ENCODE measurements around the gene WDR36.
A peak's percentile ranks its signal among the peaks of the same experiment; 100 is the strongest.

The WDR36 gene

DNA sequence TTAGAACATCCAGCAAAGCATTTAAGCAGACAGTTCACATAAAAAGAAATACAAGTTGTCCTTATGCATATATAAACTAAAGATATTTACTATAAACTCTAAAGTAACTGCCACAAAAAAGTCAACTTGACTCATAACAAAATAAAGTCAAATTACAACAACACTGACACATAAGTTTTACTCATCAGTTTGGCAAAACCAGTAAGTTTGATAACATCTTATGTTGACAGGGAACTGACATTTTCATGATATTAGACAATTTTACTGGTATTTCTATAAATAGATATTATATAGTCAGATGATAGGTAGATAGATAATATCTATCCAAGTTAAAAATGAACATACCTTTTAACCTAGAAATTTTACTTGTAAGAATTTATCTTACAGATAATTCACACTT is 30.5 kb upstream of the WDR36 start:
- Histone ChIP-seq H3K79me1 (replicated peaks; ENCODE audit: low read length, poor library complexity, severe bottlenecking) (no peaks in the 10 kb centered on the region), H2AFZ (ENCODE audit: low read depth, low read length) (no peak overlapping the region), H3K4me2 (ENCODE audit: low read length, poor library complexity, severe bottlenecking) (no peak overlapping the region)

DNA sequence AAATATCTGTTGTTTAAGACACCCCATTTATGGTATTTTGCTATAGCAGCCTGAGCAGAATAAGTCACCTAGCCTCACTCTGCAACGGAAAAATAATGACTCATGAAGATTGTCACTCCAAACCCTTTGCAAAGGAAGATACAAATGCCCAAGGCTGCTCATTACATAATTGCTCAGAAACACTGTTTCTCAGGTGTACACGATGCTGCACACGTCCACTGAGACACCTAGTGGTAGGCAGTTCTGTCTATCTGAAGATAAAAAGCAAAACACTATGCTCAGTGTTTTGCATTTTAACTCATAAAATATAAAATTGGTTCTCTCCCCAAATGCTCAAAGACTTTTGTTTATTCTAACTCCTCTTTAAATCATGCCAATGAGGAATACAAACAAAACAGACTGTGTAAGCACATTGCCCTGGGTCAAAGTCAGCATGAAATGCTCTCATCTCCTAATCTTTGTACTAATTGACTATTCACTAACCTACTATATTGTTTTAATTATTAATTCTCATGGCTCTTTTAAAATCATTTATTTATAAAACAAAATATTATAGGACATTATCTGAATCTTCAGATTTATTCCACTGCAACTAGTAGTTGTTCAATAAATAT is 28.3 kb upstream of the WDR36 start:
- H3K14ac ChIP-seq (ENCODE audit: low read length in 2 of 2) = no peak overlapping the region
- H2BK5ac ChIP-seq (ENCODE audit: low read depth, low read length, poor library complexity, severe bottlenecking) = no peak overlapping the region
- H3K27ac ChIP-seq (ENCODE audit: low read length, poor library complexity, severe bottlenecking) = no peak overlapping the region
- H2BK120ac ChIP-seq (ENCODE audit: low read depth, low read length) = no peak overlapping the region
- no peak overlapping the region for H3K4ac ChIP-seq (ENCODE audit: low read depth in 1 of 2, low read length in 2 of 2)
- no peak overlapping the region for H3K4me2 ChIP-seq (ENCODE audit: low read length, poor library complexity, severe bottlenecking)
- peaks cover 0 to 15% of the 10 kb centered on the region in 2 experiments for H3K27me3 ChIP-seq (ENCODE audit: control insufficient read depth in 1 of 2, insufficient read depth in 1 of 2, low read length in 2 of 2)
- no peaks in the 10 kb centered on the region for H3K4me1 ChIP-seq (ENCODE audit: control insufficient read depth, insufficient read depth, low read depth, low read length)
- H3K79me1 ChIP-seq (replicated peaks; ENCODE audit: low read length, poor library complexity, severe bottlenecking) = no peaks in the 10 kb centered on the region
- no peak overlapping the region for H4K91ac ChIP-seq (ENCODE audit: low read length)
- H3K23ac ChIP-seq (ENCODE audit: low read length in 2 of 2) = no peak overlapping the region
- H3K9me3 ChIP-seq (ENCODE audit: control insufficient read depth, low read length) = no peaks in the 10 kb centered on the region
- WGBS = 64% methylated on average over 3 of the region's 3 CpGs
- no peak overlapping the region for H3K18ac ChIP-seq (ENCODE audit: low read depth in 1 of 2, low read length in 2 of 2)
- no peak overlapping the region for H3K9ac ChIP-seq (ENCODE audit: low read length)
- no peak overlapping the region for H2AK5ac ChIP-seq (ENCODE audit: low read length, severe bottlenecking)
- no peak overlapping the region for H2AFZ ChIP-seq (ENCODE audit: low read depth, low read length)
- no peak overlapping the region for H4K8ac ChIP-seq (ENCODE audit: low read length)
- H2BK15ac ChIP-seq (ENCODE audit: low read depth, poor library complexity, severe bottlenecking) = no peak overlapping the region
- H3K4me3 ChIP-seq (ENCODE audit: insufficient read depth in 1 of 2, low read depth in 1 of 2, low read length in 2 of 2) = no peak overlapping the region
- no peak for DNase-seq
- no peaks in the 10 kb centered on the region for H3K36me3 ChIP-seq (ENCODE audit: control insufficient read depth in 1 of 2, insufficient read depth in 2 of 2, low read depth in 1 of 2, low read length in 2 of 2)
- no peak overlapping the region for H2BK12ac ChIP-seq (ENCODE audit: low read length in 2 of 2)

More for the DNA sequence above, 30.5 kb upstream of the WDR36 start:
- Histone ChIP-seq H3K9ac (ENCODE audit: low read length) (no peak overlapping the region), H3K27ac (ENCODE audit: low read length, poor library complexity, severe bottlenecking) (no peak overlapping the region), H3K18ac (ENCODE audit: low read depth in 1 of 2, low read length in 2 of 2) (no peak overlapping the region), H3K9me3 (ENCODE audit: control insufficient read depth, low read length) (no peaks in the 10 kb centered on the region), H3K36me3 (ENCODE audit: control insufficient read depth in 1 of 2, insufficient read depth in 2 of 2, low read depth in 1 of 2, low read length in 2 of 2) (no peaks in the 10 kb centered on the region), H4K8ac (ENCODE audit: low read length) (no peak overlapping the region), H3K27me3 (ENCODE audit: control insufficient read depth in 1 of 2, insufficient read depth in 1 of 2, low read length in 2 of 2) (peaks cover 0 to 3% of the 10 kb centered on the region in 2 experiments), H3K14ac (ENCODE audit: low read length in 2 of 2) (no peak overlapping the region), H3K4ac (ENCODE audit: low read depth in 1 of 2, low read length in 2 of 2) (no peak overlapping the region), H2BK12ac (ENCODE audit: low read length in 2 of 2) (no peak overlapping the region), H2BK120ac (ENCODE audit: low read depth, low read length) (no peak overlapping the region), H3K4me3 (ENCODE audit: insufficient read depth in 1 of 2, low read depth in 1 of 2, low read length in 2 of 2) (no peak overlapping the region), H3K23ac (ENCODE audit: low read length in 2 of 2) (no peak overlapping the region), H3K4me1 (ENCODE audit: control insufficient read depth, insufficient read depth, low read depth, low read length) (no peaks in the 10 kb centered on the region), H2BK5ac (ENCODE audit: low read depth, low read length, poor library complexity, severe bottlenecking) (no peak overlapping the region), H2AK5ac (ENCODE audit: low read length, severe bottlenecking) (no peak overlapping the region), H4K91ac (ENCODE audit: low read length) (no peak overlapping the region), H2BK15ac (ENCODE audit: low read depth, poor library complexity, severe bottlenecking) (no peak overlapping the region)
- DNase-seq = no peak

DNA sequence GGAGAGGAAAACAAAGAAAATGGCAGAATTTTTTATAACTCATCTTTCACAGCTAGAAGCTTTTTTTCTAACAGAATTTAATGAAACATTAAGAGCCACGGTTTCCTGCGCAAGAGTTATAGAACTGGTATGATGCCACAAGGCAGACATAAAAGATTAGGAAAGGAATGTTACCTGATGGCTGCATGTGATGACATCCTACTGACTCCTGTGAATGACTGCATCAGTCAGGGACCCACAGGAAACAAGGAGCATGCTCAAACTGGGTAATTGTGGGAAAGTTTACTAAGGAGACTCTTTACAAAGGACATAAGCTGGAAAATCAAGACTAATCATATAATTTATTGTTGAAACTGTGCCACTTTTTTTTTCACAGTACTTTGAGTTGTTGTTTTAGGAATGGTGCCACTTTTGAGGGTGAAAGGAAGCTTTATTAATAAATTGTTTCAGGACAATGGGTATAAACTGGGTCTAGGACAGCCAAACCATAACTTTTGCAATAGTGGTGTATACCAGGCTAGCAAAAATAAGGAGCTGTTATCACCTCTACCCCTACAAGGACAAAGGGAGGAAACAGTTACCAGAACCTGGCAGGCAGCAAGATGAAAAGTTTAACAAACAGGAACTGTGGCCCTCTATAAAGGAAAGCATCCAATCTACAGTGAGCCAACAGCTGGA is 25.7 kb upstream of the WDR36 start:
- Histone ChIP-seq H3K14ac (ENCODE audit: low read length in 2 of 2) (no peak overlapping the region), H2BK12ac (ENCODE audit: low read length in 2 of 2) (no peak overlapping the region), H2BK120ac (ENCODE audit: low read depth, low read length) (no peak overlapping the region), H2BK5ac (ENCODE audit: low read depth, low read length, poor library complexity, severe bottlenecking) (no peak overlapping the region), H3K9me3 (ENCODE audit: control insufficient read depth, low read length) (no peaks in the 10 kb centered on the region), H3K18ac (ENCODE audit: low read depth in 1 of 2, low read length in 2 of 2) (no peak overlapping the region), H3K27ac (ENCODE audit: low read length, poor library complexity, severe bottlenecking) (no peak overlapping the region), H3K4me1 (ENCODE audit: control insufficient read depth, insufficient read depth, low read depth, low read length) (peaks cover 7% of the 10 kb centered on the region), H3K79me1 (replicated peaks; ENCODE audit: low read length, poor library complexity, severe bottlenecking) (no peaks in the 10 kb centered on the region), H3K36me3 (ENCODE audit: control insufficient read depth in 1 of 2, insufficient read depth in 2 of 2, low read depth in 1 of 2, low read length in 2 of 2) (no peaks in the 10 kb centered on the region), H2BK15ac (ENCODE audit: low read depth, poor library complexity, severe bottlenecking) (no peak overlapping the region), H2AK5ac (ENCODE audit: low read length, severe bottlenecking) (no peak overlapping the region), H3K4ac (ENCODE audit: low read depth in 1 of 2, low read length in 2 of 2) (no peak overlapping the region), H3K4me3 (ENCODE audit: insufficient read depth in 1 of 2, low read depth in 1 of 2, low read length in 2 of 2) (no peak overlapping the region), H3K4me2 (ENCODE audit: low read length, poor library complexity, severe bottlenecking) (no peak overlapping the region), H3K9ac (ENCODE audit: low read length) (no peak overlapping the region), H4K8ac (ENCODE audit: low read length) (no peak overlapping the region), H3K27me3 (ENCODE audit: control insufficient read depth in 1 of 2, insufficient read depth in 1 of 2, low read length in 2 of 2) (peaks cover 0 to 40% of the 10 kb centered on the region in 2 experiments), H3K23ac (ENCODE audit: low read length in 2 of 2) (no peak overlapping the region), H2AFZ (ENCODE audit: low read depth, low read length) (no peak overlapping the region), H4K91ac (ENCODE audit: low read length) (no peak overlapping the region)
- WGBS = 100% methylated on average over 2 of the region's 2 CpGs
- DNase-seq = no peak

DNA sequence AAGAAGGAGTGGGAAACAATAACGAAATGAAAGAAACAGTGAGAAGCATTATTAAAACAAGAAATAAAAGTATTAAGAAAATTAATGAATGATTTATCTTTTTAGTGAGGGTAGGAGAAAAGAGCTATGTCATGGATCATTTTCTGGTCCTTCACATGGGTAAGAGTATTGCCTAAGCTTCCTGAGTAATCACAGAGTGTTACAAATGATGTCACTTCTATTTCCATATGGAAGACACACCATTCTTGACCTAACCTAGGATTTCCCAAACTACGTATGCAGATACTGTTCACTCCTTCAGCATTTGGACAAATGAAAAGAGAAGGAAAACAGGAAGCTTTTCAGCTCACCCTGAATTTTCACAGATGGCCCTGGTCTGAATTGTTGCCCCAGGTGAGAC is 23.9 kb upstream of the WDR36 start:
- Histone ChIP-seq H3K4me3 (ENCODE audit: insufficient read depth in 1 of 2, low read depth in 1 of 2, low read length in 2 of 2) (no peak overlapping the region), H2BK120ac (ENCODE audit: low read depth, low read length) (no peak overlapping the region), H3K18ac (ENCODE audit: low read depth in 1 of 2, low read length in 2 of 2) (no peak overlapping the region), H2BK15ac (ENCODE audit: low read depth, poor library complexity, severe bottlenecking) (no peak overlapping the region), H3K9me3 (ENCODE audit: control insufficient read depth, low read length) (no peaks in the 10 kb centered on the region), H2AFZ (ENCODE audit: low read depth, low read length) (no peak overlapping the region), H3K36me3 (ENCODE audit: control insufficient read depth in 1 of 2, insufficient read depth in 2 of 2, low read depth in 1 of 2, low read length in 2 of 2) (no peaks in the 10 kb centered on the region), H2BK12ac (ENCODE audit: low read length in 2 of 2) (no peak overlapping the region), H3K79me1 (replicated peaks; ENCODE audit: low read length, poor library complexity, severe bottlenecking) (no peaks in the 10 kb centered on the region), H3K27ac (ENCODE audit: low read length, poor library complexity, severe bottlenecking) (no peak overlapping the region), H3K4me1 (ENCODE audit: control insufficient read depth, insufficient read depth, low read depth, low read length) (peaks cover 7% of the 10 kb centered on the region), H3K4me2 (ENCODE audit: low read length, poor library complexity, severe bottlenecking) (no peak overlapping the region), H3K14ac (ENCODE audit: low read length in 2 of 2) (no peak overlapping the region), H3K4ac (ENCODE audit: low read depth in 1 of 2, low read length in 2 of 2) (no peak overlapping the region), H3K23ac (ENCODE audit: low read length in 2 of 2) (no peak overlapping the region), H3K27me3 (ENCODE audit: control insufficient read depth in 1 of 2, insufficient read depth in 1 of 2, low read length in 2 of 2) (peaks cover 0 to 52% of the 10 kb centered on the region in 2 experiments), H2BK5ac (ENCODE audit: low read depth, low read length, poor library complexity, severe bottlenecking) (no peak overlapping the region), H3K9ac (ENCODE audit: low read length) (no peak overlapping the region), H4K8ac (ENCODE audit: low read length) (no peak overlapping the region), H2AK5ac (ENCODE audit: low read length, severe bottlenecking) (no peak overlapping the region), H4K91ac (ENCODE audit: low read length) (no peak overlapping the region)
- peak; percentile 78 for DNase-seq
- 100% methylated on average over 1 of the region's 2 CpGs for WGBS
